Iris pigment epithelial cell (primary cell): Measurements from ENCODE around the gene NR4A1.

Experiments used
- DNase-seq: peaks from one replicate; pipeline ENCODE4 v3.0.0-alpha.2; 2011; ENCODE audit warnings: low read depth

The NR4A1 gene

GRCh38 chr12:52050758-52051541 lies at the start of gene NR4A1:
TSS of gene NR4A1 (plus strand) at chr12:52051442. CDS start at chr12:52054329, 2,887 bp downstream.
- peak; percentile 96 for DNase-seq

GRCh38 chr12:52003016-52003550 lies 48.2 kb upstream of the NR4A1 start:
- no peak for DNase-seq

GRCh38 chr12:52003591-52003990 lies 47.7 kb upstream of the NR4A1 start:
- no peak for DNase-seq

GRCh38 chr12:52004042-52004648 lies 47.1 kb upstream of the NR4A1 start:
- DNase-seq: peak; percentile 43

- DNase-seq: no peak
Observed at GRCh38 chr12:52005218-52005902, 45.9 kb upstream of the NR4A1 start.

GRCh38 chr12:52005903-52006703 lies 45.1 kb upstream of the NR4A1 start:
- DNase-seq: no peak

- peak; percentile 36 for DNase-seq
Observed at GRCh38 chr12:52006726-52007157, 44.5 kb upstream of the NR4A1 start, which contains the start of gene TAMALIN. TSS of gene TAMALIN (plus strand) at chr12:52006946. CDS start at chr12:52007020, 74 bp downstream.

GRCh38 chr12:52007158-52007921 lies 43.9 kb upstream of the NR4A1 start:
- no peak for DNase-seq

- DNase-seq: no peak
Observed at GRCh38 chr12:52007982-52008510, 43.2 kb upstream of the NR4A1 start.

GRCh38 chr12:52009081-52009751 lies 42.0 kb upstream of the NR4A1 start:
- no peak for DNase-seq

GRCh38 chr12:52010152-52010622 lies 41.1 kb upstream of the NR4A1 start:
- peak; percentile 65 for DNase-seq

- DNase-seq: no peak
Observed at GRCh38 chr12:52010692-52011601, 40.3 kb upstream of the NR4A1 start.

GRCh38 chr12:52011602-52012214 lies 39.5 kb upstream of the NR4A1 start:
- no peak for DNase-seq

- no peak for DNase-seq
Observed at GRCh38 chr12:52013626-52014310, 37.5 kb upstream of the NR4A1 start.

GRCh38 chr12:52014567-52015530 lies 36.4 kb upstream of the NR4A1 start:
- peak; percentile 50 for DNase-seq

GRCh38 chr12:52015532-52016041 lies 35.7 kb upstream of the NR4A1 start:
- no peak for DNase-seq
